HG02588 (cell line): ENCODE data around the gene ZMYND11.
"Not testable (repeated sequence)": the region's sequence is repeated elsewhere in the genome, so short reads cannot be mapped to it uniquely, and the experiment has no call there.

Source experiments
- ATAC-seq: cut with Tn5 transposase; IDR thresholded peaks from one replicate; pipeline ENCODE4 v1.9.1; 2021; ENCODE audit warnings: mild to moderate bottlenecking, moderate library complexity; ENCODE audit not compliant: unreplicated experiment

Gene ZMYND11

GRCh38 chr10:241966-242643 lies 106.8 kb downstream of the ZMYND11 start:
- no peak for ATAC-seq

GRCh38 chr10:244227-244626 lies 109.0 kb downstream of the ZMYND11 start:
- no peak for ATAC-seq

- ATAC-seq, result no peak
Observed at GRCh38 chr10:246431-246830, 111.2 kb downstream of the ZMYND11 start.

- ATAC-seq, result no peak
Observed at GRCh38 chr10:247480-247879, 112.2 kb downstream of the ZMYND11 start.

GRCh38 chr10:248307-248706 lies 113.1 kb downstream of the ZMYND11 start:
- ATAC-seq, result no peak

- no peak for ATAC-seq
Observed at GRCh38 chr10:251982-252582, 116.8 kb downstream of the ZMYND11 start.

- ATAC-seq, result no peak
Observed at GRCh38 chr10:260819-261429, 125.7 kb downstream of the ZMYND11 start.

GRCh38 chr10:264160-265073 lies 129.2 kb downstream of the ZMYND11 start:
- ATAC-seq, result not testable (repeated sequence)

GRCh38 chr10:265074-265440 lies 129.8 kb downstream of the ZMYND11 start:
- not testable (repeated sequence) for ATAC-seq

GRCh38 chr10:265816-266588 lies 130.7 kb downstream of the ZMYND11 start:
- not testable (repeated sequence) for ATAC-seq

- no peak for ATAC-seq
Observed at GRCh38 chr10:266974-267425, 131.7 kb downstream of the ZMYND11 start.

- ATAC-seq, result no peak
Observed at GRCh38 chr10:267705-268104, 132.4 kb downstream of the ZMYND11 start.

GRCh38 chr10:269440-270074 lies 134.3 kb downstream of the ZMYND11 start:
- ATAC-seq, result no peak

GRCh38 chr10:271201-271600 lies 135.9 kb downstream of the ZMYND11 start:
- ATAC-seq, result no peak

GRCh38 chr10:271722-272121 lies 136.5 kb downstream of the ZMYND11 start:
- no peak for ATAC-seq

- no peak for ATAC-seq
Observed at GRCh38 chr10:273088-273487, 137.8 kb downstream of the ZMYND11 start.

- no peak for ATAC-seq
Observed at GRCh38 chr10:274866-275265, 139.6 kb downstream of the ZMYND11 start.

- no peak for ATAC-seq
Observed at GRCh38 chr10:275680-276079, 140.4 kb downstream of the ZMYND11 start.

- ATAC-seq, result no peak
Observed at GRCh38 chr10:277963-278362, 142.7 kb downstream of the ZMYND11 start.

- no peak for ATAC-seq
Observed at GRCh38 chr10:278707-279106, 143.5 kb downstream of the ZMYND11 start.
